Muscle of back (tissue), 11 donors: Measurements from ENCODE around the gene FTSJ3. TPM values are rescaled to one million over a fixed set of nuclear protein-coding genes. Genes with fewer than 3 reads are reported as not detected.
"Not testable (repeated sequence)": the region's sequence is repeated elsewhere in the genome, so short reads cannot be mapped to it uniquely, and the experiment has no call there.

Source experiments
- DNase-seq, 3 donors: peaks; one replicate each; pipeline versions ENCODE4 v3.0.0 to v3.0.0-alpha.2; 2013
- polyA plus RNA-seq, 10 donors: library from polyadenylated mRNA; unstranded; fragments of 120-200 nt; gene quantifications; one replicate each; pipeline ENCODE4 v1.2.1, GENCODE V29; 2013; ENCODE audit not compliant: insufficient read length in 10 of 10

The FTSJ3 gene
- polyA plus RNA-seq, 10 donors, result 29.7 to 38.3 (median 33.2) TPM

GRCh38 chr17:63830904-63831491, 3.5 kb upstream of the FTSJ3 start:
- DNase-seq, result no peak

- no peak for DNase-seq
These were observed 2.8 kb upstream of the FTSJ3 start for GRCh38 chr17:63830278-63830677.

GRCh38 chr17:63828936-63829335, 1.5 kb upstream of the FTSJ3 start:
- no peak for DNase-seq

- no peak for DNase-seq
These were observed 348 bp upstream of the FTSJ3 start for GRCh38 chr17:63827801-63828221.

- no peak for DNase-seq
These were observed 928 bp downstream of the FTSJ3 start for GRCh38 chr17:63826468-63827001.

GRCh38 chr17:63824362-63824761, 3.1 kb downstream of the FTSJ3 start:
- DNase-seq, result no peak

GRCh38 chr17:63823659-63824331, 3.7 kb downstream of the FTSJ3 start:
- DNase-seq, result no peak

GRCh38 chr17:63822537-63822936, 4.9 kb downstream of the FTSJ3 start:
- DNase-seq, result no peak

- no peak for DNase-seq
These were observed 5.7 kb downstream of the FTSJ3 start for GRCh38 chr17:63821804-63822203.

GRCh38 chr17:63820963-63821561, 6.4 kb downstream of the FTSJ3 start:
- DNase-seq, result no peak

GRCh38 chr17:63819585-63820537, 7.6 kb downstream of the FTSJ3 start:
- DNase-seq, result no peak

GRCh38 chr17:63819131-63819530, 8.3 kb downstream of the FTSJ3 start:
- DNase-seq, result no peak

- no peak for DNase-seq
These were observed 9.6 kb downstream of the FTSJ3 start for GRCh38 chr17:63817736-63818385.

- DNase-seq, result no peak
These were observed 10.8 kb downstream of the FTSJ3 start for GRCh38 chr17:63816669-63817068.

GRCh38 chr17:63816123-63816522, 11.3 kb downstream of the FTSJ3 start:
- no peak for DNase-seq

GRCh38 chr17:63809970-63810369, 17.5 kb downstream of the FTSJ3 start:
- no peak for DNase-seq

- no peak for DNase-seq
These were observed 21.9 kb downstream of the FTSJ3 start for GRCh38 chr17:63805591-63805990.

- DNase-seq, result no peak
These were observed 23.1 kb downstream of the FTSJ3 start for GRCh38 chr17:63804328-63804727.

GRCh38 chr17:63800783-63801182, 26.7 kb downstream of the FTSJ3 start:
- no peak for DNase-seq

GRCh38 chr17:63798572-63799106, 28.8 kb downstream of the FTSJ3 start:
- no peak for DNase-seq

GRCh38 chr17:63796375-63796774, 31.1 kb downstream of the FTSJ3 start:
- DNase-seq, result not testable (repeated sequence)
